ENCODE data around the gene TMF1.

DNA sequence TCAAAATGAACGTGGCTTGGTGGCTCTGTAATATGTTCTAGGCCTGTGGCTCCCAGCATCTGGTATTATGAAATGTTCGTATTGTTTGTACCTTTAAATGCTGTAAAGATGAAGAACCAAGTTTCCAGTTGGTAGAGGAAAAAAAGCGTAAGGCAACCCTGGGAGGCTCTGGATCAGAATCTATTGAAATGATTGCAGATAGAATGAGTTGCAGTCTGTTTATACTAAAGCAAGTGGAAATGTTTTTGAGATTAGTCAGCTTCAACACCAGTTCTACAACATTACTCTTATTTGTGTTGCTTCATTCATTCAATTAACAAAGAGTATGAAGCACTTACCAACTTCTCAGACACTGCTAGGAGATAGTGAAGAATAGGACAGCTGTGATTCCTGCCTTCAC is 37.9 kb upstream of the TMF1 start:
- no peak for TF ChIP-seq ESRRG (CRISPR knock-in tag; IDR thresholded peaks at IDR 0.05)
- TF ChIP-seq, protein P1, sequence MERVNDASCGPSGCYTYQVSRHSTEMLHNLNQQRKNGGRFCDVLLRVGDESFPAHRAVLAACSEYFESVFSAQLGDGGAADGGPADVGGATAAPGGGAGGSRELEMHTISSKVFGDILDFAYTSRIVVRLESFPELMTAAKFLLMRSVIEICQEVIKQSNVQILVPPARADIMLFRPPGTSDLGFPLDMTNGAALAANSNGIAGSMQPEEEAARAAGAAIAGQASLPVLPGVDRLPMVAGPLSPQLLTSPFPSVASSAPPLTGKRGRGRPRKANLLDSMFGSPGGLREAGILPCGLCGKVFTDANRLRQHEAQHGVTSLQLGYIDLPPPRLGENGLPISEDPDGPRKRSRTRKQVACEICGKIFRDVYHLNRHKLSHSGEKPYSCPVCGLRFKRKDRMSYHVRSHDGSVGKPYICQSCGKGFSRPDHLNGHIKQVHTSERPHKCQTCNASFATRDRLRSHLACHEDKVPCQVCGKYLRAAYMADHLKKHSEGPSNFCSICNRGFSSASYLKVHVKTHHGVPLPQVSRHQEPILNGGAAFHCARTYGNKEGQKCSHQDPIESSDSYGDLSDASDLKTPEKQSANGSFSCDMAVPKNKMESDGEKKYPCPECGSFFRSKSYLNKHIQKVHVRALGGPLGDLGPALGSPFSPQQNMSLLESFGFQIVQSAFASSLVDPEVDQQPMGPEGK (CRISPR knock-in tag; IDR thresholded peaks at IDR 0.05; ENCODE audit: borderline replicate concordance): no peak
- TF ChIP-seq CSRNP3 (CRISPR knock-in tag; IDR thresholded peaks at IDR 0.05): no peak

Data from SK-N-SH treated with all-trans-retinoic acid at 6 μM for 48 hours (cell line).